ENCODE data around the gene PROSER2.

PROSER2 gene

DNA sequence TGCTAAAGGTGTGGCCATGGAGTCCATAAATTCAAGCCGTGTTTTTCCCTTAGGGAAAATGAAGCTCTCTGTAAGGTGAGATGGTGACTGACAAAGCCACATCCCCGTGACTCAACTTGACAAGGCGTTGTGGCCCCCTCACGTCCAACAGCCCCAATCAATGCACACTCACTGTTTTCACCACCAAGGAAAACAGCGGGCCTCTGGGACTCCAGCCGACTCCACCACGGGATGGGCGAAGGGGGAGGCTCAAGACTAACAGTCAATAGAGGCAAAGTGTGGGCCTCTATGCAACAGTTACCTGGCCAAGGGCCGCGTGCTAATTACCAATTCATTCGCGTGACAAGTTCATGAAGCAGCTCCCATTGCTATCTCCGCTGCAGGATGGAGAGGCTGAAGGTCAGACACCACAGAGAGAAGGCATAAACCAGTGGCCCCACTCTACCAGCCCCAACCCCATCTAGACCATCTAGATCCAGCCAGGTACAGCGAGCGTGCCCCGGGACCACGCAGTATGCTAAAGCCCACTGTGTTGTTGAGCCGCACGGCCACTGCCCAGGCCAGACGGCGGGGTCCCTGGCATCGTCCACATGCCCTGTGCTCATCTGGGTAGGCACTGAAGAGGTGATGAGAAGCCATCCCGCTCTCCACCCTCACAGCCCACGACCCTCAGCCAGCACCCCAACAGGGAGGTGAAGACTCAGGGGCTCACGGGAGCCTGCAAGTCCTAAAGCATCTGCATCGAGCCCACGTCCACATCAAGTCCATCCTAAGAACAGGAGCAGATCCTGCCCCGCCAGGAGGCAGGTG is 76.1 kb downstream of the PROSER2 start:
- Histone ChIP-seq H3K27ac (ENCODE audit: low read depth, low read length) (no peak overlapping the region), H3K9ac (ENCODE audit: low read depth, low read length) (no peak overlapping the region), H3K27me3 (ENCODE audit: insufficient read depth, low read length) (no peaks in the 10 kb centered on the region), H3K36me3 (ENCODE audit: insufficient read depth, low read length) (no peaks in the 10 kb centered on the region), H3K4me1 (ENCODE audit: insufficient read depth, low read length) (peaks cover 9% of the 10 kb centered on the region; the same call in 1 of the 2 replicates), H3K4me3 (ENCODE audit: low read length) (no peak overlapping the region), H3K9me3 (ENCODE audit: insufficient read depth, low read depth, low read length) (no peaks in the 10 kb centered on the region)
- WGBS: 92% methylated on average over 28 of the region's 28 CpGs

GRCh38 chr10:11901036-11901301 is 77.8 kb downstream of the PROSER2 start:
- 96% methylated on average over 6 of the region's 6 CpGs for WGBS

GRCh38 chr10:11901454-11901832 is 78.3 kb downstream of the PROSER2 start:
- Histone ChIP-seq H3K9me3 (ENCODE audit: insufficient read depth, low read depth, low read length) (no peaks in the 10 kb centered on the region), H3K4me1 (ENCODE audit: insufficient read depth, low read length) (peaks cover 9% of the 10 kb centered on the region; the same call in 1 of the 2 replicates), H3K36me3 (ENCODE audit: insufficient read depth, low read length) (no peaks in the 10 kb centered on the region), H3K27ac (ENCODE audit: low read depth, low read length) (no peak overlapping the region), H3K9ac (ENCODE audit: low read depth, low read length) (no peak overlapping the region), H3K4me3 (ENCODE audit: low read length) (no peak overlapping the region), H3K27me3 (ENCODE audit: insufficient read depth, low read length) (no peaks in the 10 kb centered on the region)
- 82% methylated on average over 7 of the region's 7 CpGs for WGBS

More at GRCh38 chr10:11901036-11901301, 77.8 kb downstream of the PROSER2 start:
- Histone ChIP-seq H3K27me3 (ENCODE audit: insufficient read depth, low read length) (no peaks in the 10 kb centered on the region), H3K36me3 (ENCODE audit: insufficient read depth, low read length) (no peaks in the 10 kb centered on the region), H3K9ac (ENCODE audit: low read depth, low read length) (no peak overlapping the region), H3K9me3 (ENCODE audit: insufficient read depth, low read depth, low read length) (no peaks in the 10 kb centered on the region), H3K27ac (ENCODE audit: low read depth, low read length) (no peak overlapping the region), H3K4me3 (ENCODE audit: low read length) (no peak overlapping the region), H3K4me1 (ENCODE audit: insufficient read depth, low read length) (peaks cover 9% of the 10 kb centered on the region; the same call in 1 of the 2 replicates)

DNA sequence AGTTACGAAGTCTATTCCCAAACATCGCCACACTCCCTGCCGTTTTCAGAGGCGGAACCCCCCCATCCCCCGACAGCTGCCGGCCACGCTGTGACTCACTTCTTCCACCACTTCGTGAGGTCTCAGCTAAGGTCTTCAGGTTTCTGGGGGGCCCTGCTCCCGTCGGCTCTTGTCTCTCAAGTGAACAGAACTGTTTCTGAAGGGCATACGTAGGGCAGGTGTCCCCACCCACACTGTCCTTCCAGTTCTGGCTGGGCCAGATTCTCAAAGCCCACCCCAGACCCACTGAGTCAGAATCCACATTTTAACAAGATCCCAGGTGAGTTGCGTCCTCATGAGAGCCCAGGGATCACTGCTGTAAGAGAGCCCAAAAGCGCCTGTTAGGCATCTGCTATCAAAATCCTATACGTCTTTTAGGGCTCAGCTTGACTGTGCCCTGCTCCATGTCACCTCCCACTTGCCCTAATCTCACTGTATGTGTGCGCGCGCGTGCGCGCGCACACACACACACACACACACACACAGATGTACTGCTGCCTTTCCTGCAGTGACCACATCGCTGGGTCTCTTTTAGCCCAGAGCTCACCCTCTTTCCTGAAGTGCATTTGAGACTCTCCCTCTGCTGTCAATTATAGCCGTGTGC is 78.8 kb downstream of the PROSER2 start:
- Histone ChIP-seq H3K27ac (ENCODE audit: low read depth, low read length) (no peak overlapping the region), H3K36me3 (ENCODE audit: insufficient read depth, low read length) (no peaks in the 10 kb centered on the region), H3K9ac (ENCODE audit: low read depth, low read length) (no peak overlapping the region), H3K4me1 (ENCODE audit: insufficient read depth, low read length) (peaks cover 9% of the 10 kb centered on the region; the same call in 1 of the 2 replicates), H3K27me3 (ENCODE audit: insufficient read depth, low read length) (no peaks in the 10 kb centered on the region), H3K4me3 (ENCODE audit: low read length) (no peak overlapping the region), H3K9me3 (ENCODE audit: insufficient read depth, low read depth, low read length) (no peaks in the 10 kb centered on the region)
- WGBS: 79% methylated on average over 23 of the region's 23 CpGs

GRCh38 chr10:11902646-11903045 is 79.5 kb downstream of the PROSER2 start:
- 94% methylated on average over 6 of the region's 7 CpGs for WGBS
- Histone ChIP-seq H3K9me3 (ENCODE audit: insufficient read depth, low read depth, low read length) (no peaks in the 10 kb centered on the region), H3K4me3 (ENCODE audit: low read length) (no peak overlapping the region), H3K27ac (ENCODE audit: low read depth, low read length) (no peak overlapping the region), H3K9ac (ENCODE audit: low read depth, low read length) (no peak overlapping the region), H3K27me3 (ENCODE audit: insufficient read depth, low read length) (no peaks in the 10 kb centered on the region), H3K4me1 (ENCODE audit: insufficient read depth, low read length) (peaks cover 9% of the 10 kb centered on the region; the same call in 1 of the 2 replicates), H3K36me3 (ENCODE audit: insufficient read depth, low read length) (no peaks in the 10 kb centered on the region)

DNA sequence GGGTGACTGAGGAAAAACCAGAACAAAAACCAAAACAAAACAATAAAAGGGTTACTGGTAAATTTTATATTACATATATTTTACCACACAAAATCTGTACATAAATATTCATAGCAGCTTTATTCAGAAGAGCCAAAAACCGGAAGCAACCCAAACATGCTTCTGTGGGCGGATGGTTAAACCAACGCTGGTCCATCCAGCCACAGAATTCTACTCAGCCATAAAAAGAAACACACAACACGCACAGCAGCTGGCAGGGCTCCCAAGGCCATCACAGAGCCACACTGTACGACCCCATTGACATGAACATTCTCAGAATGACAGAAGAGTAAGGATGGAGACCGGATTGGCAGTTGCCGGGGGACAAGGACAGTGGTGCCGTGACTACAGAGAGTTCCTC is 83.6 kb downstream of the PROSER2 start:
- Histone ChIP-seq H3K36me3 (ENCODE audit: insufficient read depth, low read length) (no peaks in the 10 kb centered on the region), H3K9me3 (ENCODE audit: insufficient read depth, low read depth, low read length) (no peaks in the 10 kb centered on the region), H3K9ac (ENCODE audit: low read depth, low read length) (no peak overlapping the region), H3K27me3 (ENCODE audit: insufficient read depth, low read length) (no peaks in the 10 kb centered on the region), H3K4me1 (ENCODE audit: insufficient read depth, low read length) (peaks cover 2% of the 10 kb centered on the region; the same call in 1 of the 2 replicates), H3K4me3 (ENCODE audit: low read length) (no peak overlapping the region), H3K27ac (ENCODE audit: low read depth, low read length) (no peak overlapping the region)
- WGBS: 90% methylated on average over 8 of the region's 8 CpGs

GRCh38 chr10:11907914-11908313 is 84.8 kb downstream of the PROSER2 start:
- peaks cover 4% of the 10 kb centered on the region; the same call in 1 of the 2 replicates for H3K4me1 ChIP-seq (ENCODE audit: insufficient read depth, low read length)
- no peak overlapping the region for H3K9ac ChIP-seq (ENCODE audit: low read depth, low read length)
- no peaks in the 10 kb centered on the region for H3K36me3 ChIP-seq (ENCODE audit: insufficient read depth, low read length)
- no peak overlapping the region for H3K4me3 ChIP-seq (ENCODE audit: low read length)
- H3K27ac ChIP-seq (ENCODE audit: low read depth, low read length): no peak overlapping the region
- no peaks in the 10 kb centered on the region for H3K27me3 ChIP-seq (ENCODE audit: insufficient read depth, low read length)
- WGBS: 94% methylated on average over 18 of the region's 18 CpGs
- no peaks in the 10 kb centered on the region for H3K9me3 ChIP-seq (ENCODE audit: insufficient read depth, low read depth, low read length)

- 93% methylated on average over 10 of the region's 10 CpGs for WGBS
- Histone ChIP-seq H3K4me3 (ENCODE audit: low read length) (no peak overlapping the region), H3K9me3 (ENCODE audit: insufficient read depth, low read depth, low read length) (no peaks in the 10 kb centered on the region), H3K36me3 (ENCODE audit: insufficient read depth, low read length) (no peaks in the 10 kb centered on the region), H3K9ac (ENCODE audit: low read depth, low read length) (no peak overlapping the region), H3K27ac (ENCODE audit: low read depth, low read length) (no peak overlapping the region), H3K4me1 (ENCODE audit: insufficient read depth, low read length) (peaks cover 7% of the 10 kb centered on the region; the same call in 1 of the 2 replicates), H3K27me3 (ENCODE audit: insufficient read depth, low read length) (no peaks in the 10 kb centered on the region)
Measured at GRCh38 chr10:11908536-11908935, 85.4 kb downstream of the PROSER2 start.

GRCh38 chr10:11908991-11909390 is 85.8 kb downstream of the PROSER2 start:
- Histone ChIP-seq H3K4me3 (ENCODE audit: low read length) (no peak overlapping the region), H3K27me3 (ENCODE audit: insufficient read depth, low read length) (no peaks in the 10 kb centered on the region), H3K36me3 (ENCODE audit: insufficient read depth, low read length) (no peaks in the 10 kb centered on the region), H3K9ac (ENCODE audit: low read depth, low read length) (no peak overlapping the region), H3K4me1 (ENCODE audit: insufficient read depth, low read length) (peaks cover 7% of the 10 kb centered on the region; the same call in 1 of the 2 replicates), H3K27ac (ENCODE audit: low read depth, low read length) (no peak overlapping the region), H3K9me3 (ENCODE audit: insufficient read depth, low read depth, low read length) (no peaks in the 10 kb centered on the region)
- WGBS: 92% methylated on average over 11 of the region's 11 CpGs

GRCh38 chr10:11909618-11910017 is 86.5 kb downstream of the PROSER2 start:
- WGBS: 88% methylated on average over 10 of the region's 10 CpGs

GRCh38 chr10:11910102-11910501 is 86.9 kb downstream of the PROSER2 start:
- no peaks in the 10 kb centered on the region for H3K9me3 ChIP-seq (ENCODE audit: insufficient read depth, low read depth, low read length)
- H3K27ac ChIP-seq (ENCODE audit: low read depth, low read length): no peak overlapping the region
- H3K27me3 ChIP-seq (ENCODE audit: insufficient read depth, low read length): no peaks in the 10 kb centered on the region
- H3K36me3 ChIP-seq (ENCODE audit: insufficient read depth, low read length): no peaks in the 10 kb centered on the region
- H3K4me1 ChIP-seq (ENCODE audit: insufficient read depth, low read length): peaks cover 7% of the 10 kb centered on the region; the same call in 1 of the 2 replicates
- 94% methylated on average over 10 of the region's 10 CpGs for WGBS
- no peak overlapping the region for H3K9ac ChIP-seq (ENCODE audit: low read depth, low read length)
- H3K4me3 ChIP-seq (ENCODE audit: low read length): no peak overlapping the region

More at GRCh38 chr10:11909618-11910017, 86.5 kb downstream of the PROSER2 start:
- Histone ChIP-seq H3K9me3 (ENCODE audit: insufficient read depth, low read depth, low read length) (no peaks in the 10 kb centered on the region), H3K4me3 (ENCODE audit: low read length) (no peak overlapping the region), H3K36me3 (ENCODE audit: insufficient read depth, low read length) (no peaks in the 10 kb centered on the region), H3K27ac (ENCODE audit: low read depth, low read length) (no peak overlapping the region), H3K4me1 (ENCODE audit: insufficient read depth, low read length) (peaks cover 7% of the 10 kb centered on the region; the same call in 1 of the 2 replicates), H3K9ac (ENCODE audit: low read depth, low read length) (no peak overlapping the region), H3K27me3 (ENCODE audit: insufficient read depth, low read length) (no peaks in the 10 kb centered on the region)
